ENCODE results near the gene C6orf15.

Gene C6orf15

DNA sequence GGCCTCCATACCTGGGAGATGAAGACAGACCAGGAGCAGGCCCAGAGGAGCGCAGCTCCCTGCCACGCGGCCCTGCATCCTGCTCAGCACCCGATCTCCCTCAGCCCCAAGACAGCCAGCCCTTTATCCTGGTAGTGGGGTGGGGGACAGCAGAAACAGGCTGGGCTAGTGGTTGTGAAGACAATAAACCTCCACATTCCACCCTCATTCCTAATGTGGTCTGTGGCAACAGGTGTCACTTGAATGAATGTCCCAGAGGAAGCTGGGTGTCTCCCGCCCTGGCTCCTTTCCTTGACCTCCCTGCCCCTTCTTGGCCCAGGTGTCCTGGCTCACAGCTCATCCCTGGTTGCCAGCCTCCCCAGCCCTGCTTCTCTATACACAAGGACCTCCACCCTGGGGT is at the start of gene C6orf15:
TSS of gene C6orf15 (minus strand) at position 98 of the 400 bp plus-strand sequence. CDS start at position 78, 20 bp downstream.
- DNase-seq (ENCODE audit: low spot score): no peak

DNA sequence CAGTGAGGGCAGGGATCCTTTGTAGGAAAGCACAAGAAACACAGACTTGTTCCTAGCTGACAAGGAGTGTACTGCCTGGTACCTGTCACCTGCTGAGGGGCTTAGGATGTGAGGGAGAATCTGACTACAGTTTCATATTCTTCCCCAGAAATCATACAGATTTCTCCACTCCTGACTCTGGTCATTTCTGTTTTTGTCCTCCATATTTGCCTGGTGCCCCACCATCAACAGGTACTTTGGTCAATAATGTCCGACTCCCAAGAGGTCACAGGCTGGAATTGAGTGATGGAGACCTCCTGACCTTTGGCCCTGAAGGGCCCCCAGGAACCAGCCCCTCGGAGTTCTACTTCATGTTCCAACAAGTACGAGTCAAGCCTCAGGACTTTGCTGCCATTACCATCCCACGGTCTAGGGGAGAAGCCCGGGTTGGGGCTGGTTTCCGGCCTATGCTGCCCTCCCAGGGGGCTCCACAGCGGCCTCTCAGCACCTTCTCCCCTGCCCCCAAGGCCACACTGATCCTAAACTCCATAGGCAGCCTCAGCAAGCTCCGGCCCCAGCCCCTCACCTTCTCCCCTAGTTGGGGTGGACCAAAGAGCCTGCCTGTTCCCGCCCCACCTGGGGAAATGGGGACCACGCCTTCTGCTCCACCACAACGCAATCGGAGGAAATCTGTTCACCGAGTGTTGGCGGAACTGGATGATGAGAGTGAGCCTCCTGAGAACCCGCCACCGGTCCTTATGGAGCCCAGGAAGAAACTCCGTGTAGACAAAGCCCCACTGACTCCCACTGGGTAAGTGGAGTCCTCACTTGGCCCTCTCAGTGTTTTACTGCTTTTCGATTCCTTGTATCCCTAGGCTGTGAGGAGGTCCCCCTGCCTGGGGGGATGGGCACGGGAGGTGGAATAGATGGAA is 49.1 kb upstream of the C6orf15 start:
- no peak for DNase-seq (ENCODE audit: low spot score)

GRCh38 chr6:31158863-31159855 is 46.8 kb upstream of the C6orf15 start:
- DNase-seq (ENCODE audit: low spot score): no peak

DNA sequence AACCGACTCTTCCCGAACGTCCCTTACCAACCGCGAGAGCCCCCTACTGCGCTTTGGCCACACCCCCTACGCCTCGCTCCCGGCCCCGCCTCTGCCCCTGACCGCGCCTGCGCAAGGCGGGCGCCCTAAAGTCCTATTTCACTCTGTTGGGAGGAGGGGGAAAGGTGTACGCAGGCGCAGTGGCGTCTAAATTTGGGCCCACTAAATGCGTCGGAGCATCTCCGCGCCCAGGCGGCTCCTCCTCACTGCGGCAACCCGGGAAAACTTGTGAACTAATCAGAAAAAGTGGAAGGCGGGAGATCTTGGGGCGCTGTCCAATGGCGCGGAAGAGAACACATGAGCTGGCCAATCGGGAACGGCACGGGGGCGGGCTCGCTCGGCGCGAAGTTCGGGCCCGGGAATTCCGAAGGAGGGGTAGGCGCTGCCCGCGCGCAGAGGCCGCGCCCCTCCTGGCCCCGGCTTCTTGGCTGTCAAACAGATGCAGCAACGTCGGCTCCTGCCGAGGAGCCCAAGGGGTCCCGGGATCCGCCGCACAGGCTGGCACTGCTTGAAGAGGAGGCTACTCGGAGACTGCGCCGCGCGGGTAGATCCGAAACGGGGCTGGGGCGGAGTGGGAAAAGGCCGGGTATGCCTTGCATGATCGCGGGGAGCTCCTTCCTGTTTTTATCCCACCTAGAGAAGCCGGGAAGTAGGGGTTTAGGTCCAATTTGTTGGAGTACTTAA is 45.9 kb upstream of the C6orf15 start, which contains the start of gene TCF19:
TSS of gene TCF19 (plus strand) at position 450 of the 723 bp plus-strand sequence. CDS start 881 bp downstream, outside the sequence.
- DNase-seq (ENCODE audit: low spot score): peak; percentile 99

DNA sequence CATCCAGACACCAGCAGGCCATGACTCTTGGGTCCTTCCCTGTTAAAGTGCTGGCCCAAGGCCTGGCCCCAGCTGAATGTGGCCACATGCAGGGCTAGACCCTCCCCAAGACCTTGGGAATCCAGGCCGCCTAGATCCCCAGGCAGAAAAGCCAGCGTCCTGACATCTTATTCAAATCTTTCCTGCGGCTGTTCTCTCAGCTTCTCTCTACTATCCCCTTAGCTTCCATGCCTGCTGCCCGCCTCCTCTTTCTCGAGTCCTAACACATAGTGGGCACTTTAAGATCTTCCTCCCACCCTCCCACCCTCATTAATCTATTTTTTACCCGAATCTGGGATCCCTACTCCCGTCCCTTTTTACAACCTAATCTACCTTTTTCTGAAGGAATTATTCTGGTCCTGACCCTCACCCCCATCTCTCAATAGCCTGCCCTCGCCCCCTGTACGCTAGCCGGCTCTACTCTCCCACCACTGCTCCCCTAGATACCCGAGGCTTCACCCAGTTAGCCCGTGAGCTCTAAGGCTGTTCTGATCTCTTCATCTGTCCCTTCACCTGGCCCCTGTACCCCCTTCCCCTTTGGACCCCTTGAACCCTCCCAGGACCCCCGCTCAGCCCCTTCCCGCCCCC is 45.3 kb upstream of the C6orf15 start, which contains the start of gene CCHCR1:
TSS of gene CCHCR1 (minus strand) at position 290 of the 627 bp plus-strand sequence. CDS start at position 88, 202 bp downstream.
- no peak for DNase-seq (ENCODE audit: low spot score)

DNA sequence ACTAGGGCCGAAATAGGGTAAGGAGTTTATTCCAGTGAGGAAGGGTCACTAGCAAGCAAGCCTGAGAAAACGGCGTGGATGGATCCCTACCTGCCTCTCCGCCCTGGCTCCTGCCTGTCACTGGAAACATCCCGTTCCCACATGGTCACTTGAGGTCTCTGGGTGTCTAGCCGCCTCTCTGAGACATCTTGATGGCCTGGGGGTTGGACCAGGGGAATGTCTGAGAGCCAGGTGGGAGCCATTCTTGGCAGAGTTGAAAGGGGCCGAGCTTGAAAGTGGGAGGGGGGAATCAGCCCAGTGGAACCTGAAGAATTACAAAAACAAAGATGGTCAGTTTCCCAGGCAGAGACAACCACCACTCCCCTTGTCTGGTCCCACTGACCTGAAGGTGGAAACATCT is 44.3 kb upstream of the C6orf15 start:
- no peak for DNase-seq (ENCODE audit: low spot score)

DNA sequence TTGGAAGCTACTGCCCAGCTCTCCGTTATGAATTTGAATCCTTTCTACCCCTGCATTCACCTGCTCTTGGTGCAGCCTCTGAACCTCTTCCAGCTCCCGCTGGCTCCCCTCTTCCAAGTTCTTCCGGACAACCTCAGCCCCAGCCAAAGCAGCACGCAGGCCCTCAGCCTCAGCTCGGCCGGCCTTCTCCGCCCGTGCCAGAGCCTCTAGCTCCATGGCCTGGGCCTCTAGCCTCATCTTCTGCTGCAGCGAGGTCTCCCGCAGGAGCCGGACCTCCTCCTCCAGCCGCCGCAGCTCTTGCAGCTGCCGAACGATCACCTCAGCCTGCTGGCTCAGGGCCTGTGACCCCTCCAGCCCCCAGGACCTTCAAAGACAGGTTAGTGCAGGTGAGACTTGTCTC is 42.1 kb upstream of the C6orf15 start:
- no peak for DNase-seq (ENCODE audit: low spot score)

DNA sequence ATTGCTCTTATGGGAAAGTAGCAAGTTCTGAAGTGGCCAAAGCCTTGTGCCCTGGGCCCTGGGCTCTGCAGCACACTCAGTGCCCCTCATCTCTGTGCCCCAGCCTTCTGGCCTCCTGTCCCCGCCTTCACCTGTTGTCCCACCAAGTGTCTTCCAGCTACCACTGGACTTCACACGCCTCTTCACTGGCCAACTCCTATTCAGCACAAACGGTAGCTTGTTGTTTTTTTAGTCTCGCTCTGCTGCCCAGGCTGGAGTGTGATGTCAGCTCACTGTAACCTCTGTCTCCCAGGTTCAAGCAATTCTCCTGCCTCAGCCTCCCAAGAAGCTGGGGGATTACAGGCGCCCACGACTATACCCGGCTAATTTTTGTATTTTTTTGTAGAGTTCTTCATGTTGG is 40.4 kb upstream of the C6orf15 start:
- no peak for DNase-seq (ENCODE audit: low spot score)

DNA sequence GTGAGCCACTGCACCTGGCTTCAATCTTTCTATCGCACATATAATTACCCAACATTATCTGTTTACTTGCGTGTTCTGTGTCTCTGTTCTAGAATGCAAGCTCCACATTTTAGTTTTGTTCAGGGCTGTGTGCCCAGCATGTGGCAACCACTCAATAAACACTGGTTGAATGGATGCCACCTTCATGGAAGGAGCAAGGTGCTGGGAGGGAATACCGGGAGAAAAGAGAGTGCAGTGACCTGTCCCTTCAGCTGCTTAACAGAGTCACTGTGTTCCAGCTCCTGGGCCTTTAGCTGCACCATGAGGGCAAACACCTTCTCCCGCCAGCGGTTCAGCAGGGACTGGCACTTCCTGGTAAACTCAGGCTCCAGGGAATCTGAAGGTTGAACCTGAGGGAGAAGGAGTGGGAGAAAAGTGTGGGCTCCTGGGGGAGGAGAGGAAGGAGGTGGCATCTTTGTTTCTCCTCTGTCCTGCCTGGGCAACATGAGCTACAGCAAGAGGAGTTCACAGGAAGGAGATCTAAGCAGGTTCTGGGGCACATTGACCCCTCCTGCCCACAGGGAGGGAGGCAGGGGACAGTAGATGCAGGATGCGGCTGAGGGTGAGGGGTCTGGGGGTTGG is 37.6 kb upstream of the C6orf15 start:
- no peak for DNase-seq (ENCODE audit: low spot score)

DNA sequence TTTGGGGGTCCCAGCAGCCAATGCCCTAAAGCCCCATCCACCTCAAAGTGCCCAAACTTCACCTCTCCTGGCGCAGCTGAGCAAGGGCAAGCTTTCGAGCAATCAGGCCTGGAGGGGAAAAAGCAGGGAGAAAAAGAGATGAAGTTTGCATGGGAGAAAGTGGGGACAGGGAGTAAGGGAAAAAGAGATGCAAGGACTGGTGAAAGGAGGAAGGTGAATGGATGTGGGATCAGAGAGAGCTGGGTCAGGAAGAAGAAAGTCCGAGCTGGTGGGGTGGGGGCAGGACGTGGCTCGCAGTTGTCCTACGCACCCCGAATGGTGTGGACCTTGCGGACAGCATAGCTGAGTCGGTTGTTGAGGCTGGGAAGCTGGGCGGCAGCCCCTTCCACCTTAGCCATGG is 33.0 kb upstream of the C6orf15 start:
- no peak for DNase-seq (ENCODE audit: low spot score)

DNA sequence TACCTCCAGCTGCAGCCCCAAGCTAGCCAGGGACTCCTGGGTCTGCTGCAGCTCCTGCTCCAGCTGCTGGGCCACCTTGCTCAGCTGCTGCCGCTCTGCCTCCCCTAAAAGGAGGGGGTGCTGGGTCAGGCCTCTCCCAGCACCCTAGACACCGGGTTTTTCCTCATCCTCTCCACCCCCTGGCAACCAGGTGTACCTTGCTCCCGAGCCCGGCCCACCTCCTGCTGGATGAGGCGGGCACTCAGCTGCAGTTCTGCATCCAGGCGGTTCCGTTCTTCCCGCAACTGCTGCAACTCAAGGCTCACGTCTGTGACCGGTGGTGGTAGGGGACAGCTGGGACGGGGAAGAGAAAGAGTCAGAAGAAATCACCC is 32.6 kb upstream of the C6orf15 start:
- no peak for DNase-seq (ENCODE audit: low spot score)

DNA sequence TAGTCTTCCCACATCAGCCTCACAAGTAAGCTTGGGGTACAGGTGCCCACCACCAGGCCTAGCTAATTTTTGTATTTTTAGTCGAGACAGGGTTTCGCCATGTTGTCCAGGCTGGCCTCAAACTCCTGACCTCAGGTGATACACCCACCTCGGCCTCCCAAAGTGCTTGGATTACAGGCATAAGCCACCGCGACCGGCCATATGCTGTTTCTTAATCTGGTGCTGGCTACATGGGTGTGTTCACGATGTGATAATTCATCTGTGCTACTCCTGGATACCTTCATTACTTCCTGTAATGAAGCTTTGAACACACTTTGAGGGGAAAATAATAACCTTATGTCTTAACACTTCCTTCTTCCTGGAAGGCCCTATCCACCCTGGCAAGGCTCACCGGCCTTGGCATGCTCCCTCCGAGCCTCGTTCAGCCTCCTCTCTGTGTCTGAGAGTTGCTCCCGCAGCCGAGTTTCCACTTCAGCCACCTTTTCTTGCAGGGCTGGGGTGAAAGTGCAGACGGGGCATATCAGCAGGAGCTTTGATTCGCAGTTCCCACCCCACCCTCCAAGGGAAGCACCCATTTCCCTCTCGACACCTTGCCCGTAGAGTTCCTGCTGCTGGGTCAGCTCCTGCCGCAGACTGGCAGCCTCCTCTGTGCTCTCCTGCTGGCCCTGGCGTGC is 32.1 kb upstream of the C6orf15 start:
- DNase-seq (ENCODE audit: low spot score): no peak

DNA sequence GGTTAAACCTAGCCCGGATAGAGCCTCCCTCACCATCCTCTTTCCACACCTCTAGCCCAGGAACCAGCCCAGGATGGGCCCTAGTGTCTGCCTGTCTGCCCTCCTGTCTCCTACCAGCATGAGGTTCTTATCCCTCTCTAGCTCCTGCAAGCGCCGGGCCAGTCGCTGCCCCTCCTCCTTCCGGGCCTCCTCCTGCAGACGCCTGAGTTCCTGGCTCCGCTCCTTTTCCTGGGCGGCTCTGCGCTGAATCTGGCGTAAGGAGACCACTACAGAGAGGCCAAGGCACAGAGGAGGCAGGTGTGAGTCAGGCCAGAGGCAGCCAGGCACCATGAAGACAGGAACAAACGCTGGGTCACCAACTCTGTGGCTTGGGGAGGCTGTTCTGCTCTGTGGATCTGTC is 30.8 kb upstream of the C6orf15 start:
- DNase-seq (ENCODE audit: low spot score): no peak

DNA sequence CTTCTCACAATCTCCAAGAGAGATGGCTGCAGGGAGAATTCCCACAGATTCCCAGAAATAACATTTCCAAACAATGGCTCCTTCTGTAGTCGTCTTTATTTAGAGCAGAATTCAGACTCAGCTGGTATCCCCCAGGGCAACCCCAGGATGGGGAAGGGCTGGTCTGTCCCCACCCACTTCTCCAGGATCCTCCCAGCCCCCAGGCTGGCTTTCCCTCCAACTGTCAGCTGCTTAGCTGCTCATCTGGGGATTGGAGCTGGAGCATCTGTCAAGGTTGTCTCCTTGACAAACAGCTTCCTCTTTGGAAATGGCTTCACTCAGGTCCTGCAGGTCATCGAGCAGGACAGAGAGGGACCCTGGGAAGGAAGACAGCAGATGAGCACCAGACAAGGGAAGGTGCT is 30.0 kb upstream of the C6orf15 start:
- DNase-seq (ENCODE audit: low spot score): no peak

DNA sequence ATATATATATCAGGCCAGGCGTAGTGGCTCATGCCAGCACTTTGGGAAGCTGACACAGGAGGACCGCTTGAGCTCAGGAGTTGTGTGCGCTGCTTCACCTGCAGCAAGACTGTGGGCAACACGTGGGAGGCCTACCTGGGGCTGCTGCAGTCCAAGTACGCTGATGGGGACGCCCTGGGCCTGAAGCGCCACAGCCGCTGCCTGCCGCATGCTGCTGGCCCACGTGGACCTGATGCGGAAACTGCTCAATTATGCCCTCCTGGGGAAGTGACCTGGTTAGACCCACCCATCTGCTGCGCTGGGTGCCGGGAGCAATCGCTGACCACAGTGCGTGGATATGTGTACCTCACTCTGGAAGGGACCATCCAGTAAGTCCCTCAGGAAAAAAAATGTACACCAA is 28.3 kb upstream of the C6orf15 start:
- no peak for DNase-seq (ENCODE audit: low spot score)

DNA sequence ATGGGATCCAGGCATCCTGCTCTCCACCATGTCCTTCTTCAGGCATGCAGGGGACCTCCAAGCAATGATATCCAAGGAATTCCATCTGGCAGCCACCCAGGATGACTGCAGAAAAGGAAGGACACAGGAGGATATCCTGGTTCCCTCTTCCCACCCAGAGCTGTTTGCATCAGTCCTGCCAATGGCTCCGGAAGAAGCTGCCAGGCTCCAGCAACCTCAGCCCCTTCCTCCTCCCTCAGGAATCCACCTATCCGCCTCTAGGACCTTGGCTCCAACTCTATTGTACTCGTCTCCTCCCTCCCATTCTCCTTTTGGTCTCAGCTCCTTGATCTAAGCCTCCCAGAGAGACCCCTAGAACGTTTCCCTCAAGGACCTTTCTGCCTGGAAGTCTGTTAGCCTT is 27.2 kb upstream of the C6orf15 start:
- DNase-seq (ENCODE audit: low spot score): no peak

DNA sequence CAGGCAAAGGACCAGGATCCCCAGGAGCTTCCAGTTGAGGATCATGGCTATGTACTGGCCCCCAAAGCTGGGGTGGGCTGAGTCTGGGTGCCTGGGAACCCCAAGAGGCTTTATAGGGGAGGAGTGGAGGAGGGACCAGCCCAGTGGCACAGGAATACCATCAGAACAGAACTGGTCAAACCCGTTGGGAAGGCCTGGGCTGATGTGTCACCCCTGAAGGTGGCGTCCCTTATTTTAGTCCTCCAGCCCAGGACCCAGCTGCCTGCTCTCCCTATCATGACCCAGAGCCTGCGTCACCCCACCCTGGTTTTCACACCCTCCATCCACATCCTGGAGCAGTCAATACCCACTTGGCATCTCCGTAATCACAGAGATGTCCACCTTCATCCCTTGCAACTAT is 26.6 kb upstream of the C6orf15 start, which contains the start of gene PSORS1C2:
TSS of gene PSORS1C2 (minus strand) at position 85 of the 400 bp plus-strand sequence. CDS start at position 45, 40 bp downstream.
- no peak for DNase-seq (ENCODE audit: low spot score)

DNA sequence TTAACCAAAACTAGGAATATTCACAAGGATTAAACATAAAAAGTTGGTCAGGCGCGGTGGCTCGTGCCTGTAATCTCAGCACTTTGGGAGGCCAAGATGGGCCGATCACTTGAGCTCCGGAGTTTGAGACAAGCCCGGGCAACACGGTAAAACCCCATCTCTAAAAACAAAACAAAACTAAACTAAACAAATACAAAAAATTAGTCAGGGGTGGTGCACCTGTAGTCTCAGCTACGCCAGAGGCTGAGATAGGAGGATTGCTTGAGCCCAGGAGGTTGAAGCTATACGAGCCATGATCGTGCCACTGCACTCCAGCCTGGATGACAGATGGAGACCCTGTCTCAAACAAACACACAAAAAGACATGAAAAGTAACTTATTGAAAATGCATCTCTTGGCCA is 23.3 kb upstream of the C6orf15 start:
- DNase-seq (ENCODE audit: low spot score): no peak

- DNase-seq (ENCODE audit: low spot score): no peak
Observed at GRCh38 chr6:31132806-31133205, 20.4 kb upstream of the C6orf15 start.

DNA sequence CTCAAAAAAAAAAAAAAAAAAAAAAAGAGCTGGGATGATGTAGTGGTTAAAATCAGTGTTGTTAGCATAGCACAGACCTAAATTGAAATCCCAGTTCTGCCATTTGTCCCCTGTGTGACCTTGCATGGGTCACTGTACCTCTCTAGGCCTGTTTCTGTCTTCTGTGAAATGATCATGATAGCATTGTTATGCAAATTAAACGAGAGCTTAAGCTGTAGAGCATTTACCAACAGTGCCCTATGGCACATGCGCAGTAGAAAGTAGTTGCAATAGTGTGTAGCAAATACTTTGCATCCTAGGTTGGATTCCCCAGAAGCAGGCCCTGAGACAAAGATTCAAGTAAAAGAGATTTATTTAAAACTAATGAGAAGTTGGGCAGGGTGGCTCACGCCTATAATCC is 19.2 kb upstream of the C6orf15 start:
- DNase-seq (ENCODE audit: low spot score): no peak
